ENCODE measurements around the gene PLEKHA5. TPM values are rescaled to one million over a fixed set of nuclear protein-coding genes. Genes with fewer than 3 reads are reported as not detected.

Gene PLEKHA5
- total RNA-seq, 2 donors from 2014 or later = 10.2 to 29.8 TPM

- H3K27me3 ChIP-seq = no peaks in the 10 kb centered on the region
- H3K4me1 ChIP-seq = peaks cover 13% of the 10 kb centered on the region
- intact Hi-C loops (cut with DNase I) = no loop called here
- DNase-seq (no peak), ATAC-seq (no peak)
- WGBS, 2 donors = 84 to 92% methylated on average over 8 of the region's 8 CpGs
- no peak overlapping the region for H3K4me3 ChIP-seq
- H3K36me3 ChIP-seq (replicated peaks in 1 of 2; ENCODE audit: insufficient read depth in 1 of 2, low read depth in 2 of 2) = no peaks in the 10 kb centered on the region
- no peaks in the 10 kb centered on the region for H3K9me3 ChIP-seq
- no peak overlapping the region for H3K27ac ChIP-seq
- TF ChIP-seq CTCF (IDR thresholded peaks at IDR 0.05) (no peak), POLR2A (IDR thresholded peaks at IDR 0.05) (no peak)
Measured at GRCh38 chr12:19095756-19096480, 33.6 kb upstream of the PLEKHA5 start.

GRCh38 chr12:19105463-19105862 lies 24.1 kb upstream of the PLEKHA5 start:
- ATAC-seq (no peak), DNase-seq (no peak)
- intact Hi-C loops (cut with DNase I) = no loop called here
- TF ChIP-seq CTCF (IDR thresholded peaks at IDR 0.05) = no peak
- TF ChIP-seq POLR2A (IDR thresholded peaks at IDR 0.05) = no peak
- WGBS, 2 donors = 85 to 90% methylated on average over 3 of the region's 3 CpGs
- Histone ChIP-seq H3K4me3 (no peak overlapping the region), H3K36me3 (replicated peaks in 1 of 2; ENCODE audit: insufficient read depth in 1 of 2, low read depth in 2 of 2) (no peaks in the 10 kb centered on the region), H3K27ac (no peak overlapping the region), H3K27me3 (no peaks in the 10 kb centered on the region), H3K9me3 (no peaks in the 10 kb centered on the region), H3K4me1 (no peaks in the 10 kb centered on the region)

GRCh38 chr12:19107750-19108149 lies 21.8 kb upstream of the PLEKHA5 start:
- intact Hi-C loops (cut with DNase I) = no loop called here

GRCh38 chr12:19110221-19110940 lies 19.2 kb upstream of the PLEKHA5 start:
- 88 to 93% methylated on average over 3 of the region's 3 CpGs for WGBS, 2 donors
- no peaks in the 10 kb centered on the region for H3K4me1 ChIP-seq
- no peak for ATAC-seq

More at GRCh38 chr12:19107750-19108149, 21.8 kb upstream of the PLEKHA5 start:
- no peaks in the 10 kb centered on the region for H3K27me3 ChIP-seq
- no peak for ATAC-seq
- no peaks in the 10 kb centered on the region for H3K36me3 ChIP-seq (replicated peaks in 1 of 2; ENCODE audit: insufficient read depth in 1 of 2, low read depth in 2 of 2)
- 94 to 95% methylated on average over 23 to 24 of the region's 24 CpGs for WGBS, 2 donors
- H3K9me3 ChIP-seq = no peaks in the 10 kb centered on the region
- DNase-seq = no peak
- H3K27ac ChIP-seq = no peak overlapping the region
- no peaks in the 10 kb centered on the region for H3K4me1 ChIP-seq
- no peak for TF ChIP-seq CTCF (IDR thresholded peaks at IDR 0.05)
- TF ChIP-seq POLR2A (IDR thresholded peaks at IDR 0.05) = no peak
- H3K4me3 ChIP-seq = no peak overlapping the region

More at GRCh38 chr12:19110221-19110940, 19.2 kb upstream of the PLEKHA5 start:
- H3K36me3 ChIP-seq (replicated peaks in 1 of 2; ENCODE audit: insufficient read depth in 1 of 2, low read depth in 2 of 2) = no peaks in the 10 kb centered on the region
- H3K27ac ChIP-seq = no peak overlapping the region
- TF ChIP-seq POLR2A (IDR thresholded peaks at IDR 0.05) (no peak), CTCF (IDR thresholded peaks at IDR 0.05) (no peak)
- no peak overlapping the region for H3K4me3 ChIP-seq
- DNase-seq = no peak
- no peaks in the 10 kb centered on the region for H3K27me3 ChIP-seq
- intact Hi-C loops (cut with DNase I) = no loop called here
- H3K9me3 ChIP-seq = no peaks in the 10 kb centered on the region

Measured in body of pancreas (tissue), 4 donors.